Endothelial cell (in vitro differentiated cells): Measurements from ENCODE around the gene RAE1. TPM values are rescaled to one million over a fixed set of nuclear protein-coding genes. Genes with fewer than 3 reads are reported as not detected.

Source experiments
- DNase-seq: peaks from one replicate; pipeline ENCODE4 v3.0.0; 2021; ENCODE audit warnings: low spot score
- H3K27ac Mint-ChIP-seq: one replicate; pipeline ENCODE4 v1.8.0; 2021; ENCODE audit warnings: mixed read lengths, inconsistent platforms; ENCODE audit not compliant: unreplicated experiment
- H3K27me3 Mint-ChIP-seq: one replicate; pipeline ENCODE4 v1.8.0; 2021; ENCODE audit warnings: mild to moderate bottlenecking, moderate library complexity, mixed read lengths, inconsistent platforms; ENCODE audit not compliant: unreplicated experiment
- H3K36me3 Mint-ChIP-seq: one replicate; pipeline ENCODE4 v1.8.0; 2021; ENCODE audit warnings: mild to moderate bottlenecking, low read depth, mixed read lengths, inconsistent platforms; ENCODE audit not compliant: unreplicated experiment
- H3K4me1 Mint-ChIP-seq: one replicate; pipeline ENCODE4 v1.8.0; 2021; ENCODE audit warnings: mild to moderate bottlenecking, mixed read lengths, inconsistent platforms; ENCODE audit not compliant: unreplicated experiment
- H3K4me3 Mint-ChIP-seq: one replicate; pipeline ENCODE4 v1.8.0; 2021; ENCODE audit warnings: mild to moderate bottlenecking, mixed read lengths, inconsistent platforms; ENCODE audit not compliant: unreplicated experiment
- H3K9me3 Mint-ChIP-seq: one replicate; pipeline ENCODE4 v1.8.0; 2021; ENCODE audit warnings: mixed read lengths, inconsistent platforms; ENCODE audit not compliant: unreplicated experiment
- CTCF ChIP-seq: fragments of 200-600 bp; sonication (generic); IDR thresholded peaks from one replicate; pipeline ENCODE4 v1.5.0; 2021; ENCODE audit warnings: antibody characterized with exemption; ENCODE audit not compliant: unreplicated experiment
- total RNA-seq: library from RNA; stranded (reverse); fragmentation: NEBNext Ultra II Directional; extraction: Animal tissue kit (Norgen Biotek cat#: 25700); gene quantifications from one replicate; pipeline ENCODE4 v1.2.1, GENCODE V29; 2021; ENCODE audit not compliant: unreplicated experiment

Gene RAE1
- total RNA-seq, 1 donor from 2014 or later: 32.1 TPM

GRCh38 chr20:57320358-57320757, 30.7 kb upstream of the RAE1 start:
- Mint-ChIP-seq H3K27me3 (peaks cover 6% of the 10 kb centered on the region), H3K36me3 (no peaks in the 10 kb centered on the region), H3K4me3 (no peak overlapping the region), H3K27ac (no peak overlapping the region), H3K9me3 (no peaks in the 10 kb centered on the region), H3K4me1 (no peaks in the 10 kb centered on the region)
- no peak for DNase-seq
- no peak for TF ChIP-seq CTCF

- H3K4me3 Mint-ChIP-seq: no peak overlapping the region
These were observed 29.9 kb upstream of the RAE1 start for GRCh38 chr20:57321142-57321541.

GRCh38 chr20:57322476-57322875, 28.6 kb upstream of the RAE1 start:
- no peaks in the 10 kb centered on the region for H3K4me1 Mint-ChIP-seq
- TF ChIP-seq CTCF: no peak
- no peak overlapping the region for H3K27ac Mint-ChIP-seq
- H3K27me3 Mint-ChIP-seq: peaks cover 6% of the 10 kb centered on the region
- H3K36me3 Mint-ChIP-seq: no peaks in the 10 kb centered on the region
- H3K4me3 Mint-ChIP-seq: no peak overlapping the region
- H3K9me3 Mint-ChIP-seq: no peaks in the 10 kb centered on the region
- no peak for DNase-seq

More at GRCh38 chr20:57321142-57321541, 29.9 kb upstream of the RAE1 start:
- no peak for DNase-seq
- no peak overlapping the region for H3K27ac Mint-ChIP-seq
- H3K27me3 Mint-ChIP-seq: peaks cover 5% of the 10 kb centered on the region
- no peaks in the 10 kb centered on the region for H3K4me1 Mint-ChIP-seq
- no peaks in the 10 kb centered on the region for H3K36me3 Mint-ChIP-seq
- TF ChIP-seq CTCF: no peak
- no peaks in the 10 kb centered on the region for H3K9me3 Mint-ChIP-seq

GRCh38 chr20:57323034-57323433, 28.0 kb upstream of the RAE1 start:
- no peak overlapping the region for H3K4me3 Mint-ChIP-seq
- no peak for DNase-seq
- no peak overlapping the region for H3K27ac Mint-ChIP-seq
- TF ChIP-seq CTCF: no peak
- no peaks in the 10 kb centered on the region for H3K4me1 Mint-ChIP-seq
- peaks cover 4% of the 10 kb centered on the region for H3K27me3 Mint-ChIP-seq
- no peaks in the 10 kb centered on the region for H3K9me3 Mint-ChIP-seq
- no peaks in the 10 kb centered on the region for H3K36me3 Mint-ChIP-seq

GRCh38 chr20:57325632-57326356, 25.3 kb upstream of the RAE1 start:
- H3K4me3 Mint-ChIP-seq: no peak overlapping the region
- DNase-seq: no peak
- no peak overlapping the region for H3K27ac Mint-ChIP-seq
- TF ChIP-seq CTCF: no peak
- peaks cover 2% of the 10 kb centered on the region for H3K27me3 Mint-ChIP-seq
- H3K9me3 Mint-ChIP-seq: no peaks in the 10 kb centered on the region
- no peaks in the 10 kb centered on the region for H3K4me1 Mint-ChIP-seq
- no peaks in the 10 kb centered on the region for H3K36me3 Mint-ChIP-seq
